HL-60 (cell line): ENCODE data around the gene CLN6.

Experiments used
- DNase-seq, 2 experiments: peaks; one replicate each; pipeline ENCODE4 v3.0.0-alpha.2; 2010 to 2020; ENCODE audit warnings: low read depth in 1 of 2, low spot score in 1 of 2
- H3K27ac ChIP-seq: fragments of 250-450 bp; sonication (Bioruptor Pico); replicated peaks from 2 replicates; pipeline ENCODE4 v1.5.1; 2020; ENCODE audit warnings: mild to moderate bottlenecking, moderate library complexity
- H3K27me3 ChIP-seq: fragments of 250-450 bp; sonication (Bioruptor Pico); 2 replicates; pipeline ENCODE4 v1.5.1; 2021; ENCODE audit warnings: mild to moderate bottlenecking, moderate library complexity; ENCODE audit not compliant: insufficient read depth, poor library complexity, severe bottlenecking
- H3K4me3 ChIP-seq: replicated peaks from 2 replicates; pipeline ENCODE4 v1.5.1; 2011; ENCODE audit warnings: mild to moderate bottlenecking, control low read depth, low read length; ENCODE audit not compliant: insufficient read depth
- CTCF ChIP-seq: IDR thresholded peaks from one replicate; pipeline ENCODE4 v1.5.1; 2011; ENCODE audit warnings: low read length, control low read depth, inconsistent platforms; ENCODE audit not compliant: insufficient read depth
- GABPA ChIP-seq: IDR thresholded peaks from 2 replicates; pipeline ENCODE4 v1.6.1; 2012; ENCODE audit warnings: low read depth
- POLR2AphosphoS5 ChIP-seq: IDR thresholded peaks from 2 replicates; pipeline ENCODE4 v1.6.1; 2012; ENCODE audit warnings: low read depth
- SPI1 ChIP-seq: IDR thresholded peaks from 2 replicates; pipeline ENCODE4 v1.6.1; 2012; ENCODE audit warnings: low read depth, mild to moderate bottlenecking, borderline replicate concordance
- TF ChIP-seq, protein P1 (sequence below): IDR thresholded peaks from 2 replicates; pipeline ENCODE4 v1.6.1; 2012; ENCODE audit warnings: low read depth; ENCODE audit not compliant: insufficient replicate concordance

Gene CLN6

DNA sequence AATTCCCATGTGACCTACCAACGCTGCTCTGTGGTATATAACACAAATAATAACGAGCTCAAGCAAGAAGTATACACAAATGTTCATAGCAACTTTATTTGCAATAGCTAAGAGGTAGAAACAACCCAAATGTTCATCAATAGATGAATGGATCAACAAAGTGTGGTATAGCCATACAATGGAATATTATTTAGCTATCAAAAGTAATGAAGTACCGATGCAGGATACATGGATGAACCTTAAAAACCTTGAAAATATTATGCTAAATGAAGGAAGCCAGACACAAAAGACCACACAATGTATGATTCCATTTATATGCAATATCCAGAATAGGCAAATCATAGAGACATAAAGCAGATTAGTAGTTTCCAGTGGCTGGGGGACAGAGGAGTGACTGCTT, 32.5 kb upstream of the CLN6 start:
- TF ChIP-seq CTCF = no peak
- TF ChIP-seq SPI1 = no peak
- TF ChIP-seq, protein P1, sequence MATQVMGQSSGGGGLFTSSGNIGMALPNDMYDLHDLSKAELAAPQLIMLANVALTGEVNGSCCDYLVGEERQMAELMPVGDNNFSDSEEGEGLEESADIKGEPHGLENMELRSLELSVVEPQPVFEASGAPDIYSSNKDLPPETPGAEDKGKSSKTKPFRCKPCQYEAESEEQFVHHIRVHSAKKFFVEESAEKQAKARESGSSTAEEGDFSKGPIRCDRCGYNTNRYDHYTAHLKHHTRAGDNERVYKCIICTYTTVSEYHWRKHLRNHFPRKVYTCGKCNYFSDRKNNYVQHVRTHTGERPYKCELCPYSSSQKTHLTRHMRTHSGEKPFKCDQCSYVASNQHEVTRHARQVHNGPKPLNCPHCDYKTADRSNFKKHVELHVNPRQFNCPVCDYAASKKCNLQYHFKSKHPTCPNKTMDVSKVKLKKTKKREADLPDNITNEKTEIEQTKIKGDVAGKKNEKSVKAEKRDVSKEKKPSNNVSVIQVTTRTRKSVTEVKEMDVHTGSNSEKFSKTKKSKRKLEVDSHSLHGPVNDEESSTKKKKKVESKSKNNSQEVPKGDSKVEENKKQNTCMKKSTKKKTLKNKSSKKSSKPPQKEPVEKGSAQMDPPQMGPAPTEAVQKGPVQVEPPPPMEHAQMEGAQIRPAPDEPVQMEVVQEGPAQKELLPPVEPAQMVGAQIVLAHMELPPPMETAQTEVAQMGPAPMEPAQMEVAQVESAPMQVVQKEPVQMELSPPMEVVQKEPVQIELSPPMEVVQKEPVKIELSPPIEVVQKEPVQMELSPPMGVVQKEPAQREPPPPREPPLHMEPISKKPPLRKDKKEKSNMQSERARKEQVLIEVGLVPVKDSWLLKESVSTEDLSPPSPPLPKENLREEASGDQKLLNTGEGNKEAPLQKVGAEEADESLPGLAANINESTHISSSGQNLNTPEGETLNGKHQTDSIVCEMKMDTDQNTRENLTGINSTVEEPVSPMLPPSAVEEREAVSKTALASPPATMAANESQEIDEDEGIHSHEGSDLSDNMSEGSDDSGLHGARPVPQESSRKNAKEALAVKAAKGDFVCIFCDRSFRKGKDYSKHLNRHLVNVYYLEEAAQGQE = no peak
- TF ChIP-seq GABPA = no peak
- TF ChIP-seq POLR2AphosphoS5 = no peak
- no peak for DNase-seq
- Histone ChIP-seq H3K27ac (no peak overlapping the region), H3K4me3 (no peak overlapping the region), H3K27me3 (no peaks in the 10 kb centered on the region)

- Histone ChIP-seq H3K27ac (no peak overlapping the region), H3K27me3 (no peaks in the 10 kb centered on the region), H3K4me3 (no peak overlapping the region)
- no peak for DNase-seq
- TF ChIP-seq GABPA (no peak), SPI1 (no peak), CTCF (no peak), POLR2AphosphoS5 (no peak)
- TF ChIP-seq, protein P1 = no peak
These were observed 31.7 kb upstream of the CLN6 start for GRCh38 chr15:68261241-68261640.

- DNase-seq = no peak
- TF ChIP-seq CTCF (no peak), POLR2AphosphoS5 (no peak), GABPA (no peak), SPI1 (no peak)
- TF ChIP-seq, protein P1 = no peak
- no peak overlapping the region for H3K4me3 ChIP-seq
- H3K27ac ChIP-seq = no peak overlapping the region
- no peaks in the 10 kb centered on the region for H3K27me3 ChIP-seq
These were observed 30.4 kb upstream of the CLN6 start for GRCh38 chr15:68259883-68260282.
